ENCODE results near the gene GPR180.
A peak's percentile ranks its signal among the peaks of the same experiment; 100 is the strongest.

The GPR180 gene

GRCh38 chr13:94659598-94659946 is 57.9 kb downstream of the GPR180 start:
- Histone ChIP-seq H3K4ac (ENCODE audit: low read depth in 1 of 2, low read length in 2 of 2) (no peak overlapping the region), H3K9me3 (ENCODE audit: control insufficient read depth, low read length) (no peaks in the 10 kb centered on the region), H2BK12ac (ENCODE audit: low read length in 2 of 2) (no peak overlapping the region), H3K18ac (ENCODE audit: low read depth in 1 of 2, low read length in 2 of 2) (no peak overlapping the region), H3K36me3 (ENCODE audit: control insufficient read depth in 1 of 2, insufficient read depth in 2 of 2, low read depth in 1 of 2, low read length in 2 of 2) (no peaks in the 10 kb centered on the region), H2AFZ (ENCODE audit: low read depth, low read length) (no peak overlapping the region), H3K79me1 (replicated peaks; ENCODE audit: low read length, poor library complexity, severe bottlenecking) (no peaks in the 10 kb centered on the region), H3K4me3 (ENCODE audit: insufficient read depth in 1 of 2, low read depth in 1 of 2, low read length in 2 of 2) (no peak overlapping the region), H3K14ac (ENCODE audit: low read length in 2 of 2) (no peak overlapping the region), H3K27me3 (ENCODE audit: control insufficient read depth in 1 of 2, insufficient read depth in 1 of 2, low read length in 2 of 2) (peaks cover 16 to 32% of the 10 kb centered on the region in 2 experiments), H3K4me2 (ENCODE audit: low read length, poor library complexity, severe bottlenecking) (no peak overlapping the region), H3K4me1 (ENCODE audit: control insufficient read depth, insufficient read depth, low read depth, low read length) (peaks cover 4% of the 10 kb centered on the region), H3K9ac (ENCODE audit: low read length) (no peak overlapping the region), H2BK5ac (ENCODE audit: low read depth, low read length, poor library complexity, severe bottlenecking) (no peak overlapping the region), H3K23ac (ENCODE audit: low read length in 2 of 2) (no peak overlapping the region), H2AK5ac (ENCODE audit: low read length, severe bottlenecking) (no peak overlapping the region), H4K91ac (ENCODE audit: low read length) (no peak overlapping the region), H4K8ac (ENCODE audit: low read length) (no peak overlapping the region), H3K27ac (ENCODE audit: low read length, poor library complexity, severe bottlenecking) (no peak overlapping the region), H2BK120ac (ENCODE audit: low read depth, low read length) (no peak overlapping the region), H2BK15ac (ENCODE audit: low read depth, poor library complexity, severe bottlenecking) (no peak overlapping the region)
- DNase-seq, result no peak

- H3K27me3 ChIP-seq (ENCODE audit: control insufficient read depth in 1 of 2, insufficient read depth in 1 of 2, low read length in 2 of 2), result peaks cover 26 to 45% of the 10 kb centered on the region in 2 experiments
- no peak overlapping the region for H2AFZ ChIP-seq (ENCODE audit: low read depth, low read length)
- WGBS, result 50% methylated on average over 4 of the region's 6 CpGs
- H3K4me3 ChIP-seq (ENCODE audit: insufficient read depth in 1 of 2, low read depth in 1 of 2, low read length in 2 of 2), result no peak overlapping the region
- peak overlapping the region; percentile 19 for H4K8ac ChIP-seq (ENCODE audit: low read length)
- H3K4me1 ChIP-seq (ENCODE audit: control insufficient read depth, insufficient read depth, low read depth, low read length), result peaks cover 4% of the 10 kb centered on the region
- H2AK5ac ChIP-seq (ENCODE audit: low read length, severe bottlenecking), result no peak overlapping the region
- no peaks in the 10 kb centered on the region for H3K79me1 ChIP-seq (replicated peaks; ENCODE audit: low read length, poor library complexity, severe bottlenecking)
- H3K4ac ChIP-seq (ENCODE audit: low read depth in 1 of 2, low read length in 2 of 2), result no peak overlapping the region
- H2BK120ac ChIP-seq (ENCODE audit: low read depth, low read length), result no peak overlapping the region
- H2BK5ac ChIP-seq (ENCODE audit: low read depth, low read length, poor library complexity, severe bottlenecking), result no peak overlapping the region
- H3K14ac ChIP-seq (ENCODE audit: low read length in 2 of 2), result no peak overlapping the region
- H2BK12ac ChIP-seq (ENCODE audit: low read length in 2 of 2), result no peak overlapping the region
- no peak overlapping the region for H3K18ac ChIP-seq (ENCODE audit: low read depth in 1 of 2, low read length in 2 of 2)
- H3K4me2 ChIP-seq (ENCODE audit: low read length, poor library complexity, severe bottlenecking), result no peak overlapping the region
- no peak overlapping the region for H3K23ac ChIP-seq (ENCODE audit: low read length in 2 of 2)
- DNase-seq, result peak; percentile 38
- no peak overlapping the region for H2BK15ac ChIP-seq (ENCODE audit: low read depth, poor library complexity, severe bottlenecking)
- H3K9me3 ChIP-seq (ENCODE audit: control insufficient read depth, low read length), result no peaks in the 10 kb centered on the region
- no peaks in the 10 kb centered on the region for H3K36me3 ChIP-seq (ENCODE audit: control insufficient read depth in 1 of 2, insufficient read depth in 2 of 2, low read depth in 1 of 2, low read length in 2 of 2)
- no peak overlapping the region for H4K91ac ChIP-seq (ENCODE audit: low read length)
- H3K9ac ChIP-seq (ENCODE audit: low read length), result no peak overlapping the region
- H3K27ac ChIP-seq (ENCODE audit: low read length, poor library complexity, severe bottlenecking), result no peak overlapping the region
Observed at GRCh38 chr13:94660695-94661326, 59.2 kb downstream of the GPR180 start.

- Histone ChIP-seq H3K4me3 (ENCODE audit: insufficient read depth in 1 of 2, low read depth in 1 of 2, low read length in 2 of 2) (no peak overlapping the region), H2BK15ac (ENCODE audit: low read depth, poor library complexity, severe bottlenecking) (no peak overlapping the region), H2AK5ac (ENCODE audit: low read length, severe bottlenecking) (no peak overlapping the region), H3K4ac (ENCODE audit: low read depth in 1 of 2, low read length in 2 of 2) (no peak overlapping the region), H2AFZ (ENCODE audit: low read depth, low read length) (no peak overlapping the region), H2BK120ac (ENCODE audit: low read depth, low read length) (no peak overlapping the region), H3K23ac (ENCODE audit: low read length in 2 of 2) (no peak overlapping the region), H3K4me1 (ENCODE audit: control insufficient read depth, insufficient read depth, low read depth, low read length) (peaks cover 2% of the 10 kb centered on the region), H4K91ac (ENCODE audit: low read length) (no peak overlapping the region), H2BK12ac (ENCODE audit: low read length in 2 of 2) (no peak overlapping the region), H3K9me3 (ENCODE audit: control insufficient read depth, low read length) (no peaks in the 10 kb centered on the region), H3K4me2 (ENCODE audit: low read length, poor library complexity, severe bottlenecking) (no peak overlapping the region), H2BK5ac (ENCODE audit: low read depth, low read length, poor library complexity, severe bottlenecking) (no peak overlapping the region), H3K36me3 (ENCODE audit: control insufficient read depth in 1 of 2, insufficient read depth in 2 of 2, low read depth in 1 of 2, low read length in 2 of 2) (no peaks in the 10 kb centered on the region), H3K18ac (ENCODE audit: low read depth in 1 of 2, low read length in 2 of 2) (no peak overlapping the region), H3K27ac (ENCODE audit: low read length, poor library complexity, severe bottlenecking) (no peak overlapping the region), H4K8ac (ENCODE audit: low read length) (no peak overlapping the region), H3K9ac (ENCODE audit: low read length) (no peak overlapping the region), H3K27me3 (ENCODE audit: control insufficient read depth in 1 of 2, insufficient read depth in 1 of 2, low read length in 2 of 2) (peaks cover 32 to 51% of the 10 kb centered on the region in 2 experiments), H3K79me1 (replicated peaks; ENCODE audit: low read length, poor library complexity, severe bottlenecking) (no peaks in the 10 kb centered on the region), H3K14ac (ENCODE audit: low read length in 2 of 2) (no peak overlapping the region)
- 98% methylated on average over 5 of the region's 5 CpGs for WGBS
- no peak for DNase-seq
Observed at GRCh38 chr13:94661406-94661805, 59.7 kb downstream of the GPR180 start.

GRCh38 chr13:94662274-94662945 is 60.8 kb downstream of the GPR180 start:
- no peak overlapping the region for H3K27ac ChIP-seq (ENCODE audit: low read length, poor library complexity, severe bottlenecking)
- H3K79me1 ChIP-seq (replicated peaks; ENCODE audit: low read length, poor library complexity, severe bottlenecking), result no peaks in the 10 kb centered on the region
- no peak for DNase-seq
- no peak overlapping the region for H3K9ac ChIP-seq (ENCODE audit: low read length)
- no peak overlapping the region for H2BK5ac ChIP-seq (ENCODE audit: low read depth, low read length, poor library complexity, severe bottlenecking)
- H3K18ac ChIP-seq (ENCODE audit: low read depth in 1 of 2, low read length in 2 of 2), result no peak overlapping the region
- H3K4me3 ChIP-seq (ENCODE audit: insufficient read depth in 1 of 2, low read depth in 1 of 2, low read length in 2 of 2), result no peak overlapping the region
- H2BK15ac ChIP-seq (ENCODE audit: low read depth, poor library complexity, severe bottlenecking), result no peak overlapping the region
- H3K4me2 ChIP-seq (ENCODE audit: low read length, poor library complexity, severe bottlenecking), result no peak overlapping the region
- H3K14ac ChIP-seq (ENCODE audit: low read length in 2 of 2), result no peak overlapping the region
- WGBS, result 83% methylated on average over 12 of the region's 12 CpGs
- no peaks in the 10 kb centered on the region for H3K9me3 ChIP-seq (ENCODE audit: control insufficient read depth, low read length)
- H2BK120ac ChIP-seq (ENCODE audit: low read depth, low read length), result no peak overlapping the region
- no peak overlapping the region for H2BK12ac ChIP-seq (ENCODE audit: low read length in 2 of 2)
- no peak overlapping the region for H2AK5ac ChIP-seq (ENCODE audit: low read length, severe bottlenecking)
- H3K4me1 ChIP-seq (ENCODE audit: control insufficient read depth, insufficient read depth, low read depth, low read length), result no peaks in the 10 kb centered on the region
- peaks cover 37 to 58% of the 10 kb centered on the region in 2 experiments for H3K27me3 ChIP-seq (ENCODE audit: control insufficient read depth in 1 of 2, insufficient read depth in 1 of 2, low read length in 2 of 2)
- no peak overlapping the region for H2AFZ ChIP-seq (ENCODE audit: low read depth, low read length)
- no peak overlapping the region for H3K23ac ChIP-seq (ENCODE audit: low read length in 2 of 2)
- H4K91ac ChIP-seq (ENCODE audit: low read length), result no peak overlapping the region
- no peak overlapping the region for H4K8ac ChIP-seq (ENCODE audit: low read length)
- no peaks in the 10 kb centered on the region for H3K36me3 ChIP-seq (ENCODE audit: control insufficient read depth in 1 of 2, insufficient read depth in 2 of 2, low read depth in 1 of 2, low read length in 2 of 2)
- no peak overlapping the region for H3K4ac ChIP-seq (ENCODE audit: low read depth in 1 of 2, low read length in 2 of 2)

Measured in mesenchymal stem cell (in vitro differentiated cells and primary cell).